Urothelium cell line (cell line): ENCODE results near the gene CREBL2.
A peak's percentile ranks its signal among the peaks of the same experiment; 100 is the strongest.
"Not testable (repeated sequence)": the region's sequence is repeated elsewhere in the genome, so short reads cannot be mapped to it uniquely, and the experiment has no call there.

Source experiments
- DNase-seq: peaks from one replicate; pipeline ENCODE4 v3.0.0; 2011; ENCODE audit warnings: low spot score, mixed read lengths
- FAIRE-seq: peaks from 2 replicates; lab custom pipeline; 2011; peaks lifted over from hg19 to GRCh38; lab: Jason Lieb, UNC

The CREBL2 gene

GRCh38 chr12:12628013-12628412 is 16.3 kb downstream of the CREBL2 start:
- FAIRE-seq = no peak
- DNase-seq = no peak

GRCh38 chr12:12630850-12631249 is 19.2 kb downstream of the CREBL2 start:
- FAIRE-seq (no peak), DNase-seq (no peak)

- no peak for DNase-seq
- no peak for FAIRE-seq
These were observed 24.0 kb downstream of the CREBL2 start for GRCh38 chr12:12635651-12636050.

GRCh38 chr12:12636641-12637040 is 25.0 kb downstream of the CREBL2 start:
- FAIRE-seq = no peak
- DNase-seq = no peak

- FAIRE-seq, DNase-seq: not testable (repeated sequence)
These were observed 28.3 kb downstream of the CREBL2 start for GRCh38 chr12:12639995-12640394.

- FAIRE-seq (no peak), DNase-seq (no peak)
These were observed 30.0 kb downstream of the CREBL2 start for GRCh38 chr12:12641650-12642049.

GRCh38 chr12:12642916-12643315 is 31.2 kb downstream of the CREBL2 start:
- no peak for FAIRE-seq
- DNase-seq = no peak

- peak; percentile 40 for DNase-seq
- FAIRE-seq = no peak
These were observed 33.8 kb downstream of the CREBL2 start for GRCh38 chr12:12645485-12645884.

- FAIRE-seq, DNase-seq: not testable (repeated sequence)
These were observed 34.3 kb downstream of the CREBL2 start for GRCh38 chr12:12645968-12646367.

GRCh38 chr12:12646483-12647072 is 34.9 kb downstream of the CREBL2 start:
- FAIRE-seq (peak; percentile 13), DNase-seq (no peak)

GRCh38 chr12:12648284-12648683 is 36.6 kb downstream of the CREBL2 start:
- DNase-seq (no peak), FAIRE-seq (no peak)

- FAIRE-seq (no peak), DNase-seq (no peak)
These were observed 37.4 kb downstream of the CREBL2 start for GRCh38 chr12:12648951-12649650.

GRCh38 chr12:12651752-12652151 is 40.1 kb downstream of the CREBL2 start:
- DNase-seq (no peak), FAIRE-seq (peak; percentile 59)

- DNase-seq, FAIRE-seq: not testable (repeated sequence)
These were observed 41.0 kb downstream of the CREBL2 start for GRCh38 chr12:12652704-12653103.

- peak; percentile 13 for FAIRE-seq
- DNase-seq = no peak
These were observed 42.2 kb downstream of the CREBL2 start for GRCh38 chr12:12653922-12654321.

- no peak for DNase-seq
- FAIRE-seq = peak; percentile 63
These were observed 43.2 kb downstream of the CREBL2 start for GRCh38 chr12:12654691-12655460.

- DNase-seq (no peak), FAIRE-seq (no peak)
These were observed 48.5 kb downstream of the CREBL2 start for GRCh38 chr12:12660201-12660600.

GRCh38 chr12:12661086-12661856 is 49.6 kb downstream of the CREBL2 start:
- FAIRE-seq = peak; percentile 40
- peak; percentile 56 for DNase-seq

GRCh38 chr12:12663644-12664294 is 52.1 kb downstream of the CREBL2 start:
- FAIRE-seq = no peak
- DNase-seq = no peak

GRCh38 chr12:12665194-12665593 is 53.5 kb downstream of the CREBL2 start:
- no peak for FAIRE-seq

More at GRCh38 chr12:12665194-12665593, 53.5 kb downstream of the CREBL2 start:
- DNase-seq = no peak
